HUES6 (cell line): ENCODE data around the gene CST4.
"Not testable (repeated sequence)": the region's sequence is repeated elsewhere in the genome, so short reads cannot be mapped to it uniquely, and the experiment has no call there.

ENCODE experiments used
- H3K27ac ChIP-seq: 2 replicates; pipeline ENCODE4 v1.7.0; 2013; ENCODE audit warnings: low read depth, mild to moderate bottlenecking, low read length, inconsistent platforms
- H3K27me3 ChIP-seq: 2 replicates; pipeline ENCODE4 v1.6.1; 2013; ENCODE audit warnings: low read length; ENCODE audit not compliant: control insufficient read depth, insufficient read depth
- H3K36me3 ChIP-seq: 2 replicates; pipeline ENCODE4 v1.6.1; 2013; ENCODE audit warnings: low read length; ENCODE audit not compliant: control insufficient read depth, insufficient read depth
- H3K4me1 ChIP-seq: 2 replicates; pipeline ENCODE4 v1.6.1; 2013; ENCODE audit warnings: low read length; ENCODE audit not compliant: control insufficient read depth, insufficient read depth
- H3K4me3 ChIP-seq: 2 replicates; pipeline ENCODE4 v1.5.1; 2013; ENCODE audit warnings: low read depth, low read length
- H3K9ac ChIP-seq: one replicate; pipeline ENCODE4 v1.6.1; 2013; ENCODE audit warnings: mild to moderate bottlenecking, low read length
- H3K9me3 ChIP-seq: 2 replicates; pipeline ENCODE4 v1.6.1; 2013; ENCODE audit warnings: low read depth, low read length; ENCODE audit not compliant: control insufficient read depth, insufficient read depth

Gene CST4

GRCh38 chr20:23670361-23670760 lies 18.5 kb downstream of the CST4 start:
- Histone ChIP-seq H3K27ac (no peak overlapping the region), H3K9me3 (no peaks in the 10 kb centered on the region), H3K4me3 (no peak overlapping the region), H3K27me3 (no peaks in the 10 kb centered on the region), H3K4me1 (no peaks in the 10 kb centered on the region), H3K36me3 (no peaks in the 10 kb centered on the region), H3K9ac (no peak overlapping the region)

GRCh38 chr20:23669866-23670265 lies 19.0 kb downstream of the CST4 start:
- H3K27ac ChIP-seq: no peak overlapping the region
- H3K36me3 ChIP-seq: no peaks in the 10 kb centered on the region
- H3K4me1 ChIP-seq: no peaks in the 10 kb centered on the region
- no peaks in the 10 kb centered on the region for H3K9me3 ChIP-seq
- no peaks in the 10 kb centered on the region for H3K27me3 ChIP-seq
- H3K4me3 ChIP-seq: no peak overlapping the region
- no peak overlapping the region for H3K9ac ChIP-seq

- H3K27me3 ChIP-seq: no peaks in the 10 kb centered on the region
- no peaks in the 10 kb centered on the region for H3K9me3 ChIP-seq
- H3K9ac ChIP-seq: no peak overlapping the region
- no peaks in the 10 kb centered on the region for H3K36me3 ChIP-seq
- H3K27ac ChIP-seq: no peak overlapping the region
- H3K4me3 ChIP-seq: no peak overlapping the region
- no peaks in the 10 kb centered on the region for H3K4me1 ChIP-seq
Observed at GRCh38 chr20:23669327-23669726, 19.5 kb downstream of the CST4 start.

- Histone ChIP-seq H3K36me3 (no peaks in the 10 kb centered on the region), H3K27ac (no peak overlapping the region), H3K4me3 (no peak overlapping the region), H3K9ac (no peak overlapping the region), H3K4me1 (no peaks in the 10 kb centered on the region), H3K9me3 (no peaks in the 10 kb centered on the region), H3K27me3 (no peaks in the 10 kb centered on the region)
Observed at GRCh38 chr20:23668477-23668951, 20.3 kb downstream of the CST4 start.

- no peaks in the 10 kb centered on the region for H3K4me1 ChIP-seq
- no peak overlapping the region for H3K27ac ChIP-seq
- no peaks in the 10 kb centered on the region for H3K27me3 ChIP-seq
- no peaks in the 10 kb centered on the region for H3K36me3 ChIP-seq
- H3K9me3 ChIP-seq: no peaks in the 10 kb centered on the region
- no peak overlapping the region for H3K4me3 ChIP-seq
- H3K9ac ChIP-seq: no peak overlapping the region
Observed at GRCh38 chr20:23667666-23668065, 21.2 kb downstream of the CST4 start.

- no peak overlapping the region for H3K4me3 ChIP-seq
- H3K27me3 ChIP-seq: no peaks in the 10 kb centered on the region
- H3K36me3 ChIP-seq: no peaks in the 10 kb centered on the region
- H3K27ac ChIP-seq: no peak overlapping the region
- H3K4me1 ChIP-seq: no peaks in the 10 kb centered on the region
- no peak overlapping the region for H3K9ac ChIP-seq
- no peaks in the 10 kb centered on the region for H3K9me3 ChIP-seq
Observed at GRCh38 chr20:23666698-23667097, 22.1 kb downstream of the CST4 start.

GRCh38 chr20:23666189-23666588 lies 22.6 kb downstream of the CST4 start:
- Histone ChIP-seq H3K36me3 (no peaks in the 10 kb centered on the region), H3K27ac (no peak overlapping the region), H3K4me1 (no peaks in the 10 kb centered on the region), H3K9me3 (no peaks in the 10 kb centered on the region), H3K4me3 (no peak overlapping the region), H3K9ac (no peak overlapping the region), H3K27me3 (no peaks in the 10 kb centered on the region)

GRCh38 chr20:23664954-23665353 lies 23.9 kb downstream of the CST4 start:
- Histone ChIP-seq H3K27me3 (no peaks in the 10 kb centered on the region), H3K9me3 (no peaks in the 10 kb centered on the region), H3K4me1 (no peaks in the 10 kb centered on the region; the same call in 1 of the 2 replicates)

GRCh38 chr20:23664046-23664445 lies 24.8 kb downstream of the CST4 start:
- H3K27me3 ChIP-seq, H3K4me1 ChIP-seq, H3K9me3 ChIP-seq, H3K36me3 ChIP-seq, H3K9ac ChIP-seq, H3K27ac ChIP-seq, H3K4me3 ChIP-seq: not testable (repeated sequence)

More at GRCh38 chr20:23664954-23665353, 23.9 kb downstream of the CST4 start:
- H3K9ac ChIP-seq: no peak overlapping the region
- no peak overlapping the region for H3K4me3 ChIP-seq
- H3K36me3 ChIP-seq: no peaks in the 10 kb centered on the region
- H3K27ac ChIP-seq: no peak overlapping the region

- Histone ChIP-seq H3K4me3 (no peak overlapping the region), H3K36me3 (no peaks in the 10 kb centered on the region), H3K9ac (no peak overlapping the region), H3K27ac (no peak overlapping the region), H3K4me1 (no peaks in the 10 kb centered on the region; the same call in 1 of the 2 replicates), H3K9me3 (no peaks in the 10 kb centered on the region), H3K27me3 (no peaks in the 10 kb centered on the region)
Observed at GRCh38 chr20:23663180-23663579, 25.7 kb downstream of the CST4 start.

GRCh38 chr20:23662276-23662870 lies 26.5 kb downstream of the CST4 start:
- H3K27me3 ChIP-seq: no peaks in the 10 kb centered on the region
- no peak overlapping the region for H3K4me3 ChIP-seq
- no peaks in the 10 kb centered on the region; the same call in 1 of the 2 replicates for H3K4me1 ChIP-seq
- H3K27ac ChIP-seq: no peak overlapping the region
- no peak overlapping the region for H3K9ac ChIP-seq
- H3K36me3 ChIP-seq: no peaks in the 10 kb centered on the region
- no peaks in the 10 kb centered on the region for H3K9me3 ChIP-seq
